NAMALWA (cell line): ENCODE results near the gene PGBD4.
"Not testable (repeated sequence)": the region's sequence is repeated elsewhere in the genome, so short reads cannot be mapped to it uniquely, and the experiment has no call there.

Experiments used
- DNase-seq: peaks from one replicate; pipeline ENCODE4 v3.0.0-alpha.2; 2015; ENCODE audit warnings: low spot score

Gene PGBD4

DNA sequence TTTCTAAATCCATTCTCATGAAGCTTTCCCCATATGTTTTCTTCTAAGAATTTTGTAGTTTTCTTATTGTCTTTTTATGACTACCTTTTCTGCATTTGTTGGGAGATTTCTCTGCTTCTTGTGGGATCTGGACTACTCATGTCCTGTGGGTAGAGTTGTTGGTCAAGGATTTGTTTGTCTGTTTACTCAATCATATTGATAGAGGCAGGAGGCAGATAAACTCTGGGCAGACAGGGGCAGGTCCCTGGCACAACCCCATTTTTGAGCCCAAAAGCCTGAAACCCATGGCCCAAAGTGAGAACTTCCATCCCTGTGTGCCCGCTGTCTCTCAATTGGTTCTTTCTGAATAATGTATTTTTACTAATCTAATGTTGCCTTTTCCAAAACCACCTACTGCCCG lies 12.3 kb downstream of the PGBD4 start:
- no peak for DNase-seq

DNA sequence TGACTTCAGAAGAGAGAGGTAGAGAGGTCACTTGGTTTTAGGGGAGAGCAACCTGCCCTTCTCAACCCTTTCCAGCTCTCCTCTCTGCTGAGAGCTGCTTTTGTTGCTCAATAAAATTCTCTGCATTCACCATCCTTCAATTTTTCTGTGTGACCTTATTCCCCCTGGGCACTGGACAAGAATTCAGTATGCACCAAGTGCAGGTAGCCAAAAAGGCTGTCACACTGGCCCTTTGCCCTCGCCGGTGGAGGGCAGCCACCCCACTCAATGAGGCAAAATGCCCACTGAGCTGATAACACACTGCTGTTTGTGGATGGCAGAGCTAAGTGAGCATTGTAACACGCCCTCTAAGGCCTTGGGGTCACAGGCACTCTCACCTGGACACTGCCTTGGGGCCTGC lies 12.9 kb downstream of the PGBD4 start:
- no peak for DNase-seq

- no peak for DNase-seq
Observed at GRCh38 chr15:34116620-34117019, 14.7 kb downstream of the PGBD4 start.

GRCh38 chr15:34119291-34119690 lies 17.4 kb downstream of the PGBD4 start:
- no peak for DNase-seq

DNA sequence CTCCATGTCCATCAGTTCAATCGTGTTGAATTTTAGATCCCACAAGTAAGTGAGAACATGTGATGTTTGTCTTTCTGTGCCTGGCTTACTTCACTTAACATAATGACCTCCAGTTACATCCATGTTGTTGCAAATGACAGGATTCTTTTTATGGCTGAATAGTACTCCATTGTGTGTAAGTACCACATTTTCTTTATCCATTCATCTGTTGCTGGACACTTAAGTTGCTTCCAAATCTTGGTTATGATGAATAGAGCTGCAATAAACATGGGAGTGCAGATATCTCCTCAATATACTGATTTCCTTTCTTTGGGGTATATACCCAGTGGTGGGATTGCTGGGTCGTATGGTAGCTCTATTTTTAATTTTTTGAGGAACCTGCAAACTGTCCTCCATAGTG lies 18.5 kb downstream of the PGBD4 start:
- DNase-seq, result not testable (repeated sequence)

- not testable (repeated sequence) for DNase-seq
Observed at GRCh38 chr15:34121786-34122185, 19.9 kb downstream of the PGBD4 start.

DNA sequence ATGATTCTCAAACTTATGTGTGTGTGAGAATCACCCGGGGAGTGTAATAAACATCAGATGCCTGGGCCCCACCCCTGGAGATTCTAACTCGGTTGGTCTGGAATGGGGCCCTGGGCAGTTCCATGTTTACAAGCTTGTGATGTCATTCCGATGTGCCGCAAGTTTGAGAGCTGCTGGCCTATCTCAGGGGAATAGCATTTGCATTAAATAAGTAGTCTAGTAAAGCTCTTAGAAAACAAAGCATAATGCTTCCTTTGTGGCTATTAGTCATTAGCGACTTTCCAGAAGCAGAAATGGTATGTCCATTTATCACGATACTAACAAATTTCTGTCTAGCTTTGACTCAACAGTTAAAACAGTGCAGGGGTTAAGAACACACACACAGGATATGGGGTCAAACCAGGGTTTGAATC lies 20.9 kb downstream of the PGBD4 start:
- no peak for DNase-seq

DNA sequence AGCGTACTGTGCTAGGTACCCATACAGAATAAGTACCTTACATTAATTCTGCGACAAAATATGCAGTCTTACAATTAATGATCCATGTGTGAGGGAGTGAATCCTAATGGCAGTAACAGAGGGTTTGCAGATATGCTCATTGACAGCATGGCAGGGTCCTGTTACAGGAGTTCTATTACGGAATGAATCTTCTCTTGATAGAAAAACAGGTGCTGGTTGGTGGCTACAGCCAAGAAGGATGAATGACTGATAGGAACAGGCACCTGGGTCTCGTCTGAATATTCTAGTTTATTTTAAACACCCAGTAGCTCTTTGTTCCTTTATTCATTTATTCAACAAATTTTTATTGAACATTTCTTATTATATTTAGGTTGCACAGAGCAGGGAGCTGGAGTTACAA lies 22.8 kb downstream of the PGBD4 start:
- DNase-seq, result no peak

GRCh38 chr15:34125945-34126344 lies 24.1 kb downstream of the PGBD4 start:
- DNase-seq, result no peak

- DNase-seq, result no peak
Observed at GRCh38 chr15:34126522-34126921, 24.6 kb downstream of the PGBD4 start.

GRCh38 chr15:34128898-34129297 lies 27.0 kb downstream of the PGBD4 start:
- no peak for DNase-seq

GRCh38 chr15:34132881-34133280 lies 31.0 kb downstream of the PGBD4 start:
- DNase-seq, result no peak

DNA sequence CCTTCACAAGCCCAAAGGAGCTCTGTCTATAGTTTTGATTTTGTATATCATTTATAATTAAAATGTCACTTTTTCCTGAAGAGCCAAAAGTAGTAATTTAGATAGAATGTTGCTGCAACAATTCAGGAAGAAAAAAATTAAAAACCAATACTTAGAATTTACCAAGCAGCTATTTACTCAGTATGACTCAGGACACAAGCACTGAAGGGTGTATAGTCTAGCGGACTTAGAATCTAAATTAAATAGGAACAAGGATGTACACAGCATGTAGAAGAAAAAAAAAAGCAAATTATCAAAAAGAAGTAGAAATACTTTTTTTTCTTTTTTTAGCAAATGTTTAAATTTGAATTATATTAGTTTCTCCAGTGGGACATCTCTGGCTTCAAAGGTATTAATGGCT lies 31.6 kb downstream of the PGBD4 start:
- no peak for DNase-seq

GRCh38 chr15:34147371-34148140 lies 45.7 kb downstream of the PGBD4 start:
- no peak for DNase-seq

DNA sequence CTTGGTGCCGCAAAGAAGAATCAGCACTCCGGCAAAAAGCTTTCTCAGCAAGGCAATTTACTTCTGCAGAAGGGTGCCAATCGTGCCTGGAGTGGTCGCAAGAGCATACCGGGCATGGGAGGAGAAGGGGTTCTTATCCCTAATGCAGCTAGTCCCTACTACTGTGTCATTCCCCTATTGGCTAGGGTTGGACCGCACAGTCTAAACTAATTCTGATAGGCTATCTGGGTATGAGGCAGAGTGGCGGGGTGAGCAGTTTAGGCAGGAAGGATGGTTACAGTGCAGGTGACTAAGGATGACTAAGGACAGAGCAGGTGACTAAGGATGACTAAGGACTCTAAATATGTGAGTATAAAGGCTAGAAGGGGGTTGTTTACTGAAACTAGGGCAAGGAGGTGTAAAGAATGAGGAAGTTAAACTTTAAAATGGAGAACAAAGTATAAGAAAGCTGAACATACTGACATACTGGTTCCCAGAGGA lies 52.9 kb downstream of the PGBD4 start:
- no peak for DNase-seq

- DNase-seq, result no peak
Observed at GRCh38 chr15:34155859-34156258, 54.0 kb downstream of the PGBD4 start.
